Measurements from ENCODE around the gene CTCF.
A peak's percentile ranks its signal among the peaks of the same experiment; 100 is the strongest.

Gene CTCF

DNA sequence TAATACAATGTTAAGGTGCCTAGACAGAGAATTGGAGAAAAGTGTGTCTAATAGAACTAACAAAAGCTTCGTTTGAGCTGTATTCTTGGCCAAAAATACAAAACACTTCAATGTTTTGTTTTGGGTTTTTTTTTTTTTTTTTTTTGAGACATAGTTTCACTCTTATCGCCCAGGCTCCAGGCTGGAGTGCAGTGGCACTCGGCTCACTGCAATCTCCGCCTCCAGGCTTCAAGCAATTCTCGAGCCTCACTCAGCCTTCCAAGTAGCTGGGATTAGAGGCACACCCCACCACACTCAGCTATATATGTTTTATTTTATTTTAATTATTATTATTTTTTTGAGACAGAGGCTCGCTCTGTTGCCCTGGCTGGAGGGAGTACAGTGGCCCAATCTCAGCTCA is 44.3 kb downstream of the CTCF start:
- no peak for DNase-seq

DNA sequence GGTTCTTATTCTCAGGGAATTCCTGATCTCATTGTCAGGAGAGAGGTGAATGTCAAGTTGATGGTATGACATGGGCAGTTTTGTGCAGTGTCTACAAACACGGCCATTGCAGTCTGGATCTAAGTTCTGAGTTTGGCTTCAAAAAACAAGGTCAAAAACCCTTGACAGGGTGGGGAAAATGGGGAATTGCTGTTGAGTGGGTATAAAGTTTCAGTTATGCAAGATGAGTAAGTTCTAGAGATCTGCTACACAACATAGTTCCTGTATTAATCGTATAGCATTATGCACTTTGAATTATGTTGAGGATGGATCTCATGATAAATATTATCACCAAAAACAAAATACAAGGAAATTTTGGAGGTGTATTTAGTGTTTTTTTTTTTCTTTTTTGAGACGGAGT is 46.0 kb downstream of the CTCF start:
- no peak for DNase-seq

DNA sequence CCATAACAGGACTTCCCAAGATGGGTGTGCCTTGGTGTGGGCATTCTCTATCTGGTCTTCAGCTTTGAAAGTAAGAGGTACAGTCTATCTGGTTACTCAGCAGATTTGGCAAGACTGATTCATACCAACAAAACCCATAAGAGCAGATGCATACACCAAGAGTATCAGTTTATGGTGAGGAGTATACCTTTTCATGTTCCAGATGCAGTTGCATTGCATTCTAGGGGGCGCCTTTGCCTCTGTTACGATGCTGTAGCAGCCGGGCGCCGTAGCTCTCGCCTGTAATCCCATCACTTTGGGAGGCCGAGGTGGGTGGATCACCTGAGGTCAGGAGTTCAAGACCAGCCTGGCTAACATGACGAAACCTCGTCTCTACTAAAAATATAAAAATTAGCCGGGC is 51.5 kb downstream of the CTCF start:
- no peak for DNase-seq

DNA sequence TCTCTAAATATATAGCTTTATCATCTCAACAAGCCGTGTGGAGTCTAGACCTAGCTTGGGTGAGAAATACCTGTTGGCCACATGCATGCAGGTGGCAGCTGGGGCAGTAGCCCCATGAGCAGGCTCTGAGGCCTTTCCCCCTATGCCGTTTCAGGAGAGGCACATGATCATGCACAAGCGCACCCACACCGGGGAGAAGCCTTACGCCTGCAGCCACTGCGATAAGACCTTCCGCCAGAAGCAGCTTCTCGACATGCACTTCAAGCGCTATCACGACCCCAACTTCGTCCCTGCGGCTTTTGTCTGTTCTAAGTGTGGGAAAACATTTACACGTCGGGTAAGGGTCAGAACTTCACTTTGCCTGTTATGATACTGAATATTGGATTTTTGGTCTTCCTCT is 65.9 kb downstream of the CTCF start:
- no peak for DNase-seq

DNA sequence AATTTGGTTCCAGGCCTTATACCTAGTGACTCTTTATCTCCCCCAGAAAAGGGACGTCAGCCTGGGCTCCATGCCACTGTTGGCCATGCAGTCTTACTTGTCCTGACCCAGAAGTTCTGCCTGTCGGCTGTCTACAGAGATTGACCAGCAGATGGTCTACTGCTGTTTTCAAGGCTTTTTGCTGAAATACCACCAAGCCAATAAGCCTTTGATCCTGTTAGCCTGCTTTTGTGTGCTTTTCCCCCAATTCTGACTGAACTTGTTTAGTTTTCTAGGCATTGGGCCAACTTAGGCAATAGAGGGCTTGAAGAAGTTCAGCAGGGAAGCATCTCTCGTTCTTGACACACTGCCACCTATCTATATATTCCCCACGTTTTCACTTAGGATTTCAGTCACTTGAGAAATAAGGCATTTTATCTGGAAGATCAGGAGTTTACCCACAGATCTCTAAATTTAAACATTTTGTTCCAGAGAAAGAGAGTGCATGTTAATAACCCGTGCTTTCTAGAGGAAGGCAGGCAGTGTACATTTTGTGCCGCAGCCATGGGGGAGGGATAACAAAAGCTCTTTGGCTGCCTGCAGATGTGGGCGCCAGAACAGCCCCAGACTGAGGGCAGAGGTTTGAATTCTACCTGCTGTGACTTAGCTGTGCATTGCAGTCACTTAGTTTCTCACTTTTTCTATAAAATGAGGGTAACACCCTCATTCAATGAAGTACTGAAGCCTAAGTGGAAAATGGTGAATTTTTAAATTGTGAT is 70.3 kb downstream of the CTCF start:
- peak; percentile 30 for DNase-seq

DNA sequence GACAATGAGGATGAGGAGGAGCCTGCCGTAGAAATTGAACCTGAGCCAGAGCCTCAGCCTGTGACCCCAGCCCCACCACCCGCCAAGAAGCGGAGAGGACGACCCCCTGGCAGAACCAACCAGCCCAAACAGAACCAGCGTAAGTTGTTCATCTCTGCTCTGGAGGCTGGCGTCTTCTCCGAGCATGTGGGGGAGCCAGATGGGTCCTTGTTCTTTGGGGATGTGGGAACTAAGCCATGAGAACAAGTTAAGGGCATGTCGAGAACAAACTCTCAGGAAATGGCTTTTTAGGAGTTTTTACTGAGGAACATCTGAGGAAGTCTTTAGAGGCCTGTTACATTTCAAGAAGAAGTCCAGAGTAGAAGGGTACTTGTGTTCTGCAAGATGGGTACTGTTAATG is 74.4 kb downstream of the CTCF start:
- no peak for DNase-seq

DNA sequence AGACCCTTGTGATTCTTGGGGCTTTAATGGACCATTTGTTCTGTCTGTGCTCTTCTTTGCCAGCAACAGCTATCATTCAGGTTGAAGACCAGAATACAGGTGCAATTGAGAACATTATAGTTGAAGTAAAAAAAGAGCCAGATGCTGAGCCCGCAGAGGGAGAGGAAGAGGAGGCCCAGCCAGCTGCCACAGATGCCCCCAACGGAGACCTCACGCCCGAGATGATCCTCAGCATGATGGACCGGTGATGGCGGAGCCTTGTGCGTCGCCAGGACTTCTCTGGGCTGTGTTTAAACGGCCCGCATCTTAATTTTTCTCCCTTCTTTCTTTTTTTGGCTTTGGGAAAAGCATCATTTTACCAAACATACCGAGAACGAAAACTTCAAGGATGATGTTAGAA is 75.3 kb downstream of the CTCF start:
- no peak for DNase-seq

DNA sequence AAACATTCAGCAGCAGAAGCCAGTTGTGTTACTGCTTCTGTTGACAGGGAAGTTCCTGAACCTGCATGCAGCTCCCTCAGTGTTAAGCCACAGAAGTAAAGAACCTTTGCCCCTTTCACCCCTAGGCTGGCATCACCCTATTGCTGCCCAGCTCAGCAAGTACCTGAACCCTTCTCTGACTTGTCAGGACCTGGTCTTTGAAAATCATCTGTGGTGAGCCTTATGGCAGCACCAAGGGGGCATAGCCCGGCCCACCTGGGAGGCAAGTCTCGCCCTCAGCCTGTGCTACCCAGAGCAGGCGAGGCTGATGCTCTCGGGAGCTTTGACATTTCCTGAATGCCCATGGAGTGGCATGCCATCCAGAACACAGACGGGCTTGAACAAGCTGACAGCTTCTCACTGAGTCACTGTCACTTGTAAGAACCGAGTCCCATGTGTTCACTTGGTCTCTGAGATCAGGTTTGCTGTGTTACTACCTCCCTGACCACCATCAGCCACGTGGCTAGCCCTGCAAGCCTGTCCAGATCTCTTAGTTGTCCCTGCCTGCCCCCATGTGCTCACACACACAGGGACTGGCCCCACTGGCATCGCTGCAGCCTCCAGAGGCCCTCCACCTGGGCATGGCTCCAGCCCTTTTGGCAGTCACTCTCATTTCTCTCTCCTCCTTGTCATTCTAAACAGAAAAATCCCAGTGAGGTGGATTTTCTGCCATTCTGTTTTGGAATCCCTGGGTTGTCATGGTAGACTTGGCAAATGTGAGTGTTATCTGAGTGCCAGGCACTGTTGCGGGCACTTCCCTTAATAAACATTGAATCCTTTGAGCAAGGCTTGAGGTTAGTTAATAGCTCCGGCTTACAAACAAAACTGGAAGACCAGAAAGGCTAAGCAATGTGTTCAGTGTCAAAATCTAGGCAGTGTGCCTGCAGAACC is 79.7 kb downstream of the CTCF start:
- DNase-seq: no peak

DNA sequence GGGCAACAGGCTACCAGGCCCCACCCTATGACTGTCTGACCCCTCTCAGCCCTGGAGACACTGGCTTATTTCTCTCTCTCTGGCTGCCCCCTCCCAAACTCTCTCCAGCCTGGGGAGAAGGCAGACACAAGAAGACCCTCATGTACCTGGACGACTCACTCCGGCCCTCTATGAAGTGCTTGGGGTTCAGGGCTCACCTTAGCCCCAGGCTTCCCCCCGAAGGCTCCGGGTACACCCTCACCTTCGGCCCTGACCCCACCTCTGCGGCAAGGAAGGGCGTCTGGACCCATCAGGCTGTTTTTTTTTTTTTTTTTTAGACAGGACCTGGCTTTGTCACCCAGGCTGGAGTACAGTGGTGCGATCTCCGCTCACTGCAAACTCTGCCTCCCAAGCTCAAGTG is 81.7 kb downstream of the CTCF start:
- no peak for DNase-seq

DNA sequence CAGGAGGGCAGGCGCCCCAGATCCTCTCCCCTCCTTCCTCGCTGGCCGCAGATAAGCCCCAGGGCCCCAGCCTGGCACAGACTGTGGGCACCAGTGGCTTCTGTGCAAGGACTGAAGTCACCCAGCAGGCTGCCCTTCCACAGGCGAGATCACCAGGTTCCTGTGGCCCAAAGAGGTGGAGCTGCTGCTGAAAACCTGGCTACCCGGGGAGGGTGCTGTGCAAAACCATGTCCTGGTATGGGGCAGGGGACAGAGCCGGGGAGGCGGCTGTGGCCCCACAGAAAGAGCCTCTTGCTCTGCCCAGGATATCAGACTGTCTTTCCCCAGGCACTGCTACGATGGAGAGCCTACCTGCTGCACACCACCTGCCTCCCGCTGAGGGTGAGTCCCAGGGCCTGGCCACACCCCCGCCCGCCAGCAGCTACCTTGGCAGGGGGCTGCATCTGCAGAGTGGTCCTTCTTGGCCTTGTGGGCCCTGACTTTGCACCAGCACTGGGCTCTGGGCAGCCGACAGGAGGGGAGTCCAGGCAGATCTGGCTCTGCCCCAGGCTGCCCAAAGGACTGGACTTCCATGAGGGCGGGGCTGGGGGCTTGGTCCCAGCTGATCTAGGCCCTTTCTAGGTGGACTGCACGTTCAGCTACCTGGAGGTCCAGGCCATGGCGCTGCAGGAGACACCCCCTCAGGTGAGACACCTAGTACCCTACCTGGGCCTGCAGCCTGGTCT is 83.2 kb downstream of the CTCF start:
- no peak for DNase-seq

DNA sequence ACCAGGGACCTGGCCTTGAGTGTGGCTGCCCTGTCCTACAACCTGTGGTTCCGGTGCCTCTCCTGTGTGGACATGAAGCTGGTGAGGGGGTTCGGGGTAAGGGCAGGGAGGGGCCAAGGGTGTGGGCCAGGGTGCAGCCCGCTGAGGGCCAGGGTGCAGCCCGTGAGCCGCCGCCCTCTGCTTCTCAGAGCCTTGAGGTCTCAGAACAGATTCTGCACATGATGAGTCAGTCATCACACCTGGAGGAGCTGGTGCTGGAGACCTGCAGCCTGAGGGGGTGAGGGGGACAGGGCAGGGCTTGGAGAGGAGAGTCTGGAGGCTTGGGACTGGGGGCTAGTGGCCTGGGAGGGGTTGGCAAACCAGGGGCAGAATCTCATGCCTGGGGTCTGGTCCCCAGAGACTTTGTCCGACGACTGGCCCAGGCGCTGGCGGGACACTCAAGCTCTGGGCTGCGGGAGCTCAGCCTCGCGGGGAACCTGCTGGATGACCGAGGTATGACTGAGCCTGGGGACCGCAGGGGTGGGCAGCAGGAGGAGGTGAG is 84.9 kb downstream of the CTCF start:
- no peak for DNase-seq

DNA sequence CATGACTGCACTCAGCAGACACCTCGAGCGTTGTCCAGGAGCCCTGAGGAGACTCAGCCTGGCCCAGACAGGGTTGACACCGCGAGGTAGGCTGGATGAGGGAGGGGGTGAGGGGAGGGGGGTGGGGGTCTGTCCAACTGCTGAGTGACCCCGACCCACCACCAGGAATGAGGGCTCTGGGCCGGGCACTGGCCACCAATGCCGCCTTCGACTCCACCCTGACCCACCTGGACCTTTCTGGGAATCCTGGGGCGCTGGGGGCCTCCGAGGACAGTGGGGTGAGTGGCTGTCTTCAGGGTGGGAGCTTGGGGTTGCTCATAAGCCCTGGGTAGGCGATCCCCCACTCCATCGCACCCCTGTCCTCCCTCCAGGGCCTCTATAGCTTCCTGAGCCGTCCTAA is 85.4 kb downstream of the CTCF start:
- DNase-seq: no peak

DNA sequence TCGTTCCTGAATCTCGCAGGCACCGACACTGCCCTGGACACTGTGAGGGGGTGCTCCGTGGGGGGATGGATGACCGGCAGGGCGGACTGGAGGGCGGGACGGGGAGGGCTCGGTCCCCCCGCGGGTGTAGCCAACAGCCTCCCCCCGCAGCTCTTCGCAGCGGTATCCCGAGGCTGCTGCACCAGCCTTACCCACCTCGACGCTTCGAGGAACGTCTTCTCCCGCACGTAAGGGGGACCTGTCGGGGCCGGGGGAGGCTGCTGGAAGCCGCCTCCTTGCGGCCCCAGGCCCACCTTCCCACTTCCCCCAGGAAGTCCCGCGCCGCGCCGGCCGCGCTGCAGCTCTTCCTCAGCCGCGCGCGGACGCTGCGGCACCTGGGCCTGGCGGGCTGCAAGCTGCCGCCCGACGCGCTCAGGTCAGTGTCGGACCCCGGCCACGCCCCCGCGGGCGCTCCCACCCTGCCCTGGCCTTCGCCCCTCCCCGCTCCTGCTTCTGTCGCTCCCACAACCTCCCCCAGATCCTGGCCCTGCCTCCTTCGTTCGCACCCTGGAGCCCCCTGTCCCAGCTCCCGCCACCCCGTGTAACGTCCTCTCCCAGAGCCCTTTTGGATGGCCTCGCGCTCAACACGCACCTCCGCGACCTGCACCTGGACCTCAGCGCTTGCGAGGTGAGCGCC is 85.9 kb downstream of the CTCF start:
- no peak for DNase-seq

DNA sequence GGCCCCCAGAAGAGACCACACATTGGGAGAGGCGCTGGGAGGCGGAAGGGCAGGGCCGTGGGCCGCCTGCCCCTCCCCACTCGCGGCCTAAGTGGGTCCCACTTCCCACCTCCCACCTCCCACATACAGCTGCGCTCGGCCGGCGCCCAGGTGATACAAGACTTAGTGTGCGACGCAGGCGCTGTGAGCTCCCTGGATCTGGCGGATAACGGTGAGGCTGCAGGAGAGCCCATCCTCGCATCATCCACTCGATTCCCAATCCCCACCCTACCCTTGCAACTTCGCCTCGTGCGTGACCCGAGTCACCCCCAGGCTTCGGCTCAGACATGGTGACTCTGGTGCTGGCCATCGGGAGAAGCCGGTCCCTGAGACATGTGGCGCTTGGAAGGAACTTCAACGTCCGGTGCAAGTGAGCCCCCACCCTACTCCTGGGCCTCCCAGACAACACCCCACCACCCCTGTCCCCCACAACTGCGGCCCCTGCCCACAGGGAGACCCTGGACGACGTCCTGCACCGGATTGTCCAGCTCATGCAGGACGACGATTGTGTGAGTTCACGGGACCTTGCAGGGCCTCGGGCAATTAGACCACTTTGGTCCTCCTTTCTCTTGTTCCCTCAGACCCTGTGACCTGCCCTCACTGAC is 86.6 kb downstream of the CTCF start:
- DNase-seq: no peak

DNA sequence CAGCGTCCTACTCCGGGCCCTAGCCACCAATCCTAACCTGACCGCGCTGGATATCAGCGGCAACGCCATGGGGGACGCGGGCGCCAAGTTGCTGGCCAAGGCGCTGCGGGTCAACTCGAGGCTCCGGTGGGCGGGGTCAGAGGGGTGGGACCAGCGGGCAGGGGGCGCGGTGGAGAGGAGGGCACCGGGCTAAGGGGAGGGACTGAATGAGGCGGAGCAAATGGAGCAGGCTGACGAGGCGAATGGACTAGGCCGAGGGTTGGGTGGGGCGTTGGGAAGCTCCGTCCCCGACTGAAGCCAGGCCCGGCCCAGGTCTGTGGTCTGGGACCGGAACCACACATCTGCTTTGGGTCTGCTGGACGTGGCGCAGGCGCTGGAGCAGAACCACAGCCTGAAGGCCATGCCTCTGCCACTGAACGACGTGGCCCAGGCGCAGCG is 87.2 kb downstream of the CTCF start:
- DNase-seq: peak; percentile 71

DNA sequence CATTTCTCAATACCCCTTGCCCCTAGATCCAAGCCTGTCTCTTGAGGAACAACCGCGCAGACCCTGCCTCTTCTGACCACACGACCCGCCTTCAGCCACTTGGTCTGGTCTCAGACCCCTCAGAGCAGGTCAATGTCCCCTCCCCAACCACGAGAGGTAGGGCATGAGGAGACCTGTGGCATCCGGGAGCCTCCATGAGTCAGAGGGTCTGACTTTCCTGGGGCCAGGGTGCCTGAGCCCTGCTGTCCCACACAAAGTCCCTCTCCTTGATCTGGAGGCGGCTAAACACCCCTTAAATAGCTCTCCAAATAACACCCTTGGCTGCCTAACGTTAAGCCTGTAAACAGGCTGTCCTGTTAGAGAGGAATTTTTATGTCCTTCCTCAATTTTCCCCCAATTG is 87.7 kb downstream of the CTCF start:
- DNase-seq: no peak

DNA sequence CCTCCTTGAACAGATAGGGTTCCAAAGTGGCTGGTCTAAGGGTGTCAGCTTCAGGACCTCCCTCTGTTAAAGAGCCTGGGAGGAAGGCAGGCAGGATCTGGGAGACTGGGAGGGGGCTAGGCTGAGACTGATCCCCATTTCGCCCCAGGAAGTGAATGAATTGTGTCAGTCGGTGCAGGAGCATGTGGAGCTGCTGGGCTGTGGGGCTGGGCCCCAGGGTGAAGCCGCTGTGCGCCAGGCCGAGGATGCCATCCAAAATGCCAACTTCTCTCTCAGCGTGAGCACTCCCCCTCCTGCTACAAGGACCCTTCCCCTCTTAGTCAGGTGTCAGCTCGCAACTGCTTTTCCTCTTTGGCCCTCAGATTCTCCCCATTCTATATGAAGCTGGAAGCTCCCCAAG is 88.7 kb downstream of the CTCF start:
- DNase-seq: no peak

DNA sequence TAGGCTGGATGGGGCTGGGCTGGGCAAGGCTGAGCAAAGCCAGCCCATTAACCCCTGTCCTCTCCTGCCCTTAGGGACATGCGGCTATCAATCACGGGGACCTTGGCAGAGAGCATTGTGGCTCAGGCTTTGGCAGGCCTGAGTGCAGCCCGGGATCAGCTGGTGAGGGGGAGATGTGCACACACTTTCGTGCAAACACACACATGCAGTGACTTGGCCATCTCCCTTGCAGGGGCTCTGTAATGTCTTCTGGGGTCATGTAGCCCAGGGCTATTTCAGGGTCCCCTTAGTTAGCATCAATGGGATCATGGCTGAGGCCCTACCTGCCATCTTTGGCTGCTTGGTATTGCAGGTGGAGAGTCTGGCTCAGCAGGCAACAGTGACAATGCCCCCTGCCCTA is 89.5 kb downstream of the CTCF start:
- no peak for DNase-seq

DNA sequence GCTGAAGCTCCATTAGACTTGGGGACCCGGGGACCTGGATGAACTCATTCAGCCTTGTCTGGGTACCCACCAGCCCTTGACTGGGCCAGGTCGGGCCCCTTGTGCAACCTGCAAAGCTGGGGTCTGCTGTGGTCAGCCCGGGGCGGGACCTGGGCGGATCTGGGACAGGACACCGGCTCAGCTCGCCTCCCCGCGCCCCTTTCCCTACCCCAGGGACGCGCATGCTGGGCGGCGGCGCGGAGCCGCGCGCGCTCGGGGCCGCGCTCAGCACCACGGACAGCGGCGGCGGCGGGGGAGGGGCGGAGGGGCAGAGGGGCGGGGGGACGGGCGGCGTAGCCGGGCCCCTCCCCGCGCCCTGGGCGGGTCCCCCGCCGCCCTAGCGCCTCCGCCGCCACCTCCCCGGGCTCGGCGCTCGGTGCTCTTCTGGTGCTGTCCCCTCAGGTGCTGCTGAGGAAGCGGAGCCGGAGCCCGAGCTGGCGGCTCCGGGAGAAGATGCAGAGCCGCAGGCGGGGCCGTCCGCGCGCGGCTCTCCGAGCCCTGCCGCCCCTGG is 90.3 kb downstream of the CTCF start:
- no peak for DNase-seq

DNA sequence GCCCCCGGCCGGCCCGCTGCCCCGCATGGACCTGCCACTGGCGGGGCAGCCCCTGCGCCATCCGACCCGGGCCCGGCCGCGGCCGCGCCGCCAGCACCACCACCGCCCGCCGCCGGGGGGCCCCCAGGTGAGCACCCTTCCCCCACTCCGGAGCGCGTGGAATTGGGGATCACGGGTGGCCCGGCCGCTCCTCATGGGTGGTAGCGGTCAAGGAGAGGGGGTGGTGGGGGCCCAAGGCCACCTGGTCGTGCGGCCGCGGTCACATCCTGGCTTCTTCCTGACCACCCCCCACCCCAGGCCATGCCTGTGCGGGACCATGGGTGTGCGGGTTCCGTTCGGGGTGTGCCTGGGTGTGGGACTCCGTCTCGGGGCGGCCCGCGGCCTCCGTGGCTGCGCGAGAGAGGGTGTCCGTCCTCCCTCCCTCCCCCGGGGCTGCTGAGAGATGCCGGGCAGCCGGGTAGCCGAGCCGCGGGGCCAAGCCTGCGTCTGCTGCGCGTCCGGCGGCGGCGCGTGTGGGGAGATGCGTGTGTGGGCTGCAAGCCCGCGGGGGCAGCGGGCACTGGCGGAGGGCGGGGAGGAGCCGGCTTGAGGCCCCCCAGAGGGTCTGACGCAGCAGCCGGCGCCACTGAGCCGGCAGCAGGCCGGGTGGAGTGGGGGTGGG is 90.9 kb downstream of the CTCF start:
- no peak for DNase-seq

DNA sequence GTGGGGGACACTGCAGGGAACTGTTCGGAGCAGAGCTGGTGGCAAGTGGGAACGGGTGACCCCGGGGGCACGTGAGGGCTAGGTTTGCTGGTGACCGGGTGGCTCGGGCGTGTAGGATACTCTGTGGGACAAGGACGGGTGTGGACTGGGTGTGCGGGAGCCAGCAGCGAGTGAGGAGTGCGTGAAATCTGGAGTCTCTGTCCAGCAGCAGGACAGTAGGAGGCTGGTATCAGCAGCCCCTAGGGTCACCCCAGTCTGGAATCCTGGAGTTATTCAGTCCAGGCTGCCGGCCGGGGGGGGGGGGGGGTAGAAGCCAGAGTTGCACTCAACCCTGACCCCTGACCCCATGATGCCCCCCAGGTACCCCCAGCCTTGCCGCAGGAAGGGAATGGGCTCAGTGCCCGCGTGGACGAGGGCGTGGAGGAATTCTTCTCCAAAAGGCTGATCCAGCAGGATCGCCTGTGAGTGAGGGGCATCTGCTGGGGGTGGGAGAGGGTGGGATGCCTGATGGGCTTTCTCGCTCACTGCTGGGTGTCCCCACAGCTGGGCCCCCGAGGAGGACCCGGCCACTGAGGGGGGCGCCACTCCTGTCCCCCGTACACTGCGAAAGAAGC is 91.6 kb downstream of the CTCF start:
- DNase-seq: no peak

All from eye (tissue), 1 donor.